ENCODE measurements around the gene JARID2.

The JARID2 gene

DNA sequence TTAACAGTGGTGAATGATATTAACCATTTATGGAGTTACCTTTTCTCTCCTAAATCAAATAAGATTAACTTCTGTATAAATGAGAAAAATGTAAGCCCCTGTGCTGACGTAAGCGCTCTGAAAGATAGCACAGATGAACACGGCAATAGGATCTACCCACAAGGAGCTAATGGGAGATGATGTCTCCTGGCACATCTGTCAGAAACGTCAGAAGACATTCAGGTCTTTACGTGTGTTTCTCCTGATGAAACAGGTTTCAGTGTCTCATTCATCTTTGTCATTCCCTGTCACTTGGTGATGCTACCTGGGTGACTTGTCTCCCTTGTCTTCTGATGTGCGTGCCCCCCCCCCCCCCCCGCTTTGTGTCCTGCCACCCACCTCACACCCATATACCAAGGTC, 227.3 kb downstream of the JARID2 start:
- Mint-ChIP-seq H3K27me3 (no peaks in the 10 kb centered on the region), H3K27ac (no peak overlapping the region), H3K4me3 (no peak overlapping the region), H3K36me3 (ENCODE audit: low read depth) (peaks cover 52% of the 10 kb centered on the region), H3K9me3 (no peaks in the 10 kb centered on the region), H3K4me1 (ENCODE audit: low read depth) (peaks cover 29% of the 10 kb centered on the region)

- Mint-ChIP-seq H3K4me3 (no peak overlapping the region), H3K4me1 (ENCODE audit: low read depth) (peaks cover 32% of the 10 kb centered on the region), H3K9me3 (no peaks in the 10 kb centered on the region), H3K27ac (no peak overlapping the region), H3K27me3 (no peaks in the 10 kb centered on the region), H3K36me3 (ENCODE audit: low read depth) (peaks cover 51% of the 10 kb centered on the region)
Measured at GRCh38 chr6:15473741-15474161, 227.9 kb downstream of the JARID2 start.

DNA sequence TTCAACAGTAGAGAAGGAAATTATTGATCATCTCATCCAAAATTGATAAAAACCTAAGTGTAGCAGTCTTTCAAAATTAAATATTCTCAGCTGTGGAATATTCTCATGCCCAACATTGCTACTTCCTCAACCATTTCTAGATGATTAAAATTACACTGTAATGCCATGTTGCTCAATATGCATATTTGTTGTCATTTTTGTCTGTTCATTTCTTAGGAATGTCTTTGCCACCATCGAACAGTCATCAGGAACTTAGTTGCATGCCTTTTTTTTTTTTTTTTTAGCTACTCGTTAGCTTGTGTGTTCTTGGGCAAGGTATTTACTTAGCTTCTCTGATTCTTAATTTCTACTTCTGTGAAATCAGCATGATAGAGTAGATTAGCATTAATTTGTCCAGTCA, 228.3 kb downstream of the JARID2 start:
- peaks cover 32% of the 10 kb centered on the region for H3K4me1 Mint-ChIP-seq (ENCODE audit: low read depth)

DNA sequence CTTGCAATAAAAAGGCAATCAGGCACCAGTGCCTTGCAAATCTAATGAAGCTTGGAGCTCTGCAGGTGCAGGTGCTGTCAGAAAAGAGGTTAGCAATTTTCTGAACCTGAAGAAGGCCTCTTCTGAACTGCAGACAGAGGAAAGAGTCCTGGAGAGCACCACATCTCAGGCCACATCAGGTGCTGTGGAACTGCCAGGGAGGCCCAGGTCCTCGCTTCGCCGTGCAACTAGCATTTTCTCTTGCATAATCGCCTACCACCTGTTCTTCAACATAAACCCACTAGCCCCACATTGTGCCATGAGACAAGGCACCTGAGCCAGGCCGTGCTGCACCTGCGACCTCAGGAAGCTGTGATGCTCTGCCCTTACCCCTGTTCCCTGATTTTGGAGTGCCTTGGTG, 229.4 kb downstream of the JARID2 start:
- no peak overlapping the region for H3K4me3 Mint-ChIP-seq
- H3K4me1 Mint-ChIP-seq (ENCODE audit: low read depth) = peaks cover 41% of the 10 kb centered on the region
- H3K36me3 Mint-ChIP-seq (ENCODE audit: low read depth) = peaks cover 53% of the 10 kb centered on the region
- no peaks in the 10 kb centered on the region for H3K27me3 Mint-ChIP-seq
- peak overlapping the region; percentile 43 for H3K27ac Mint-ChIP-seq
- H3K9me3 Mint-ChIP-seq = no peaks in the 10 kb centered on the region

More for the DNA sequence above, 228.3 kb downstream of the JARID2 start:
- no peak overlapping the region for H3K4me3 Mint-ChIP-seq
- H3K27ac Mint-ChIP-seq = no peak overlapping the region
- no peaks in the 10 kb centered on the region for H3K9me3 Mint-ChIP-seq
- peaks cover 52% of the 10 kb centered on the region for H3K36me3 Mint-ChIP-seq (ENCODE audit: low read depth)
- H3K27me3 Mint-ChIP-seq = no peaks in the 10 kb centered on the region

DNA sequence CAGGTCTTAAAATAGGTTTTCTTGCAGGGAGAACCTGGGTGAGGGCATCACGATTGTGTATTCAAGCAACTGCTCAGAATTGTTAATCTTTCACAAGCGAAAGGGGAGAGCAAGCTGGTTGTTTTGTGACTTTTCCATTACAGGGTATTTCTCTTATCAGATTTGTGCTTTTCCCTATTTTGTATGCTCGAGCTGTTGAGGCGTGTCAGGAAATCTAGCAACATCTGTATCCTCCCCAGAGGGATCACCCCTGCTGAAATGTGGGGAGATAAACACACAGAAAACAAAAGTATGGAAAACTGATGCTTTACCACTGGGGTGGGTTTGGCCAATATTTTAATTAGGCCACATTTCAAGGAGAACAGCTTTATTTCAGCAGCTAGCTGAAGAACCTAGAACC, 230.0 kb downstream of the JARID2 start:
- peaks cover 53% of the 10 kb centered on the region for H3K36me3 Mint-ChIP-seq (ENCODE audit: low read depth)
- H3K4me3 Mint-ChIP-seq = no peak overlapping the region
- peaks cover 47% of the 10 kb centered on the region for H3K4me1 Mint-ChIP-seq (ENCODE audit: low read depth)
- no peaks in the 10 kb centered on the region for H3K27me3 Mint-ChIP-seq
- H3K9me3 Mint-ChIP-seq = no peaks in the 10 kb centered on the region
- H3K27ac Mint-ChIP-seq = peak overlapping the region; percentile 43

DNA sequence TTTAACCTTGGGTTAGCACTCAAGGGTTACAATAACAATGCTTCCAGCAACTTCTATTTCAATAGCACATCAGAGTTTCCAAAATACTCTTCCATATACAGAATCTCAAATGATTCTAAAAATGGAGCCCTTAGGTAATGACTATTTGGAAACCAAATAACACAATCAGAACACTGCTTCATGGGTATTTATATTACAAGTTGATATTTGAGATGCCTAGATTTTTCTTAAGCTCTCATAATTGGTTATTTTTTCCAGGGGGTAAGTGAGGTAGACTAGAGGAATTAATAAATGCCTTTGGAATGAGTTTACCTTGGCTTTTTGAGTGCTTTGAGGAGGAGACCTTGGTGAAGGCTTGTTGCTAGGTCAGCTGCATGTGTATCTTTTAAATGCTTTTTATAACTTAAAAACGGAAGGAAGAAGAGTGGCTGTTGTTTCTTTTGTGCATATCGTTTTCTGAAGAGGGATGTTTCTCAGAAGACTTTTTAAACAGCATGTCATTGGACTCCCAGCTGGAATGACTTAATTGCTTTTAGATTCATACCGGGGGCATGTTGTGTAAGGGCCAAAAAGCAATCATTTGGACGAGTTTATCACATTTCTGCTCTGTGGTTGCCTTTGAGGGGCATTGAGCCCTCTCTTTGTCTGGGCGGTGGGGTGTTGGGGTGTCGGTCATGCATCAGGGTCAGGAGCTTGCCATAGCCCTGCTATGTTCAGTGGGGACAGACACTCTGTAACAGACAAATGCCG, 230.9 kb downstream of the JARID2 start:
- H3K4me3 Mint-ChIP-seq = no peak overlapping the region
- no peaks in the 10 kb centered on the region for H3K9me3 Mint-ChIP-seq
- peaks cover 57% of the 10 kb centered on the region for H3K36me3 Mint-ChIP-seq (ENCODE audit: low read depth)
- no peaks in the 10 kb centered on the region for H3K27me3 Mint-ChIP-seq
- H3K27ac Mint-ChIP-seq = no peak overlapping the region
- peaks cover 57% of the 10 kb centered on the region for H3K4me1 Mint-ChIP-seq (ENCODE audit: low read depth)

- Mint-ChIP-seq H3K27me3 (no peaks in the 10 kb centered on the region), H3K4me3 (no peak overlapping the region), H3K9me3 (no peaks in the 10 kb centered on the region), H3K4me1 (ENCODE audit: low read depth) (peaks cover 64% of the 10 kb centered on the region), H3K27ac (no peak overlapping the region), H3K36me3 (ENCODE audit: low read depth) (peaks cover 51% of the 10 kb centered on the region)
Measured at GRCh38 chr6:15477746-15478145, 231.9 kb downstream of the JARID2 start.

- Mint-ChIP-seq H3K27ac (peak overlapping the region; percentile 20), H3K9me3 (no peaks in the 10 kb centered on the region), H3K4me1 (ENCODE audit: low read depth) (peaks cover 69% of the 10 kb centered on the region), H3K4me3 (no peak overlapping the region), H3K36me3 (ENCODE audit: low read depth) (peaks cover 43% of the 10 kb centered on the region), H3K27me3 (no peaks in the 10 kb centered on the region)
Measured at GRCh38 chr6:15479761-15480160, 233.9 kb downstream of the JARID2 start.

DNA sequence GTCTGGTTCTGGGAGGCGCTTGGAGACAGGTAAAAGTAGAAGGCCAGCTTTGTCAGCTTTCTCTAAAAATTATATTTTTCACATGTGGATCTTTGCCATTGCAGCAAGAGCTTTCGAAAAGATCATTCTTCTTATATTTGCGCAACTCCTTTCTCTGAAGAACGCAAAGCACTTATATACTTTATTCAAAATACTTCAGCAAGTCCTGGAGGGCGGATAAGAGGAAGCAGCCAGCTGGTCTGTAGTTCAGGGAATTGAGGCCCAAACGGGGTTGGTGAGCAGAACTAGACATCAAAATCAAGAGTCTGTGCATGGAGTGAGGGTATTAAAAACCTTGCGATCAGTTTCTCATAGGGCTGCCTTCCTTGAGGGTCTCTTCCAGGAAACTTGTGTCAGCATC, 234.7 kb downstream of the JARID2 start:
- no peak overlapping the region for H3K4me3 Mint-ChIP-seq
- H3K36me3 Mint-ChIP-seq (ENCODE audit: low read depth) = peaks cover 40% of the 10 kb centered on the region
- H3K27me3 Mint-ChIP-seq = no peaks in the 10 kb centered on the region
- H3K4me1 Mint-ChIP-seq (ENCODE audit: low read depth) = peaks cover 70% of the 10 kb centered on the region
- no peak overlapping the region for H3K27ac Mint-ChIP-seq
- H3K9me3 Mint-ChIP-seq = no peaks in the 10 kb centered on the region

DNA sequence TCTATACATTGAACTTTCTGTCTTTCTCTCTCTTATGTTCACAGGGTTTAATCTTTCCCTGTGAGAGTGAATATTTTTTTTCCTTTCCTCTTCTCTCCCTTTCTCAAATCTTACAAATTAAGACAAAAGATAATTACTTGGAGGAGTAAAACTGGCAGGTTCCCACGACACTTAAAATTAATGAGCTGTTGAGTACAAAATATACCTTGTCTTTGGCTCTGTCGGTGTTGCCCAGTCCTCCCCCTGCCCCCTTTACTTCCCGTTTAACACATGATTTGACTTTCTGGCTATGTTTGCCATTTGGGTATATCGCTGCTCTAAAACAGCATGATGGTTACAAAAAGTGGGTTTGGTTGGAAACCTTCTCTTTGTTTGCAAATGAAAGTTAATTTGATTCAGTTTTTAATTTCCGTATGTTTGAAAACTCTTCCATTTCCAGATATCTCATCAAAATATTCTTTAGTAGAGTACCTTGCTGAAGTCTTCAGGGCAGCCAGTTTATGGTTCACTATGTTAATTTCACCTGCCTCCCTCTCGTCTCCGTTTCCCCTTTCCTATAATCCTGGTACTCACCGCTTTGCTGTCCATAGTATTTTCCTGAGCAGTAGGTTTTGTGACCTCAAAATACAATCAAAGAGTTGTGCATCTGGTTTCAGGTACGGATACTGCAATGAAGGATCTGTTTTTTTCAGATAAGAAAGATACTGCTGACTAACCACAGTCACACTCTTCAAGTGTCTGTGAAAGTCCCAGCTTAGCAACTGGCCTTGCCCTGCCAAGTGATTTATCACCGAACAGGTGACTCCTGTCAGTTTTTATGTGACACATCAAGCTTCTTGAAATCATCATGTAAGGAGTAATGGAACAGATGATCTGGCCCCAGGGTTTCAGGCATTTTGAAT, 235.8 kb downstream of the JARID2 start:
- H3K4me3 Mint-ChIP-seq = peak overlapping the region; percentile 39
- no peaks in the 10 kb centered on the region for H3K27me3 Mint-ChIP-seq
- H3K4me1 Mint-ChIP-seq (ENCODE audit: low read depth) = peaks cover 73% of the 10 kb centered on the region
- peak overlapping the region; percentile 77 for H3K27ac Mint-ChIP-seq
- H3K9me3 Mint-ChIP-seq = no peaks in the 10 kb centered on the region
- H3K36me3 Mint-ChIP-seq (ENCODE audit: low read depth) = peaks cover 39% of the 10 kb centered on the region

DNA sequence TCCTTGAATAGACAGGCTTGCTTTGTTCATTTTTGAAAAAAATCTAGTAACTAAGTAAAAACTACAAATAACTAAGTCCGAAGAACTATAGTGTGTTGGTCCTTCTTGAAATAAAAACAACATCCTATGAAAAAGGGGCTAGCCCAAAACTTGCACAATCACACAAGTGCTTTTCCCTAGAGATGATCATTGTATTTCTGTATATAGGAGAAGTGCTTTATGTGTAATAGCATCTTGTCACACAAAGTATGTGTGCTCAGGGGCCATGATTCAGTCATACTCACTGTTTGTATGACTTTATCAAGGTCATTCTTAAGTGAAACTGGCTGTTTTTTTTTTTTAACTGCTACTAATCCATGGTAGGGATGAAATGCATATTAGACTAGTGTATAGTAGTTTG, 237.2 kb downstream of the JARID2 start:
- H3K27ac Mint-ChIP-seq = no peak overlapping the region
- no peaks in the 10 kb centered on the region for H3K9me3 Mint-ChIP-seq
- no peak overlapping the region for H3K4me3 Mint-ChIP-seq
- H3K36me3 Mint-ChIP-seq (ENCODE audit: low read depth) = peaks cover 43% of the 10 kb centered on the region
- no peaks in the 10 kb centered on the region for H3K27me3 Mint-ChIP-seq
- H3K4me1 Mint-ChIP-seq (ENCODE audit: low read depth) = peaks cover 64% of the 10 kb centered on the region

DNA sequence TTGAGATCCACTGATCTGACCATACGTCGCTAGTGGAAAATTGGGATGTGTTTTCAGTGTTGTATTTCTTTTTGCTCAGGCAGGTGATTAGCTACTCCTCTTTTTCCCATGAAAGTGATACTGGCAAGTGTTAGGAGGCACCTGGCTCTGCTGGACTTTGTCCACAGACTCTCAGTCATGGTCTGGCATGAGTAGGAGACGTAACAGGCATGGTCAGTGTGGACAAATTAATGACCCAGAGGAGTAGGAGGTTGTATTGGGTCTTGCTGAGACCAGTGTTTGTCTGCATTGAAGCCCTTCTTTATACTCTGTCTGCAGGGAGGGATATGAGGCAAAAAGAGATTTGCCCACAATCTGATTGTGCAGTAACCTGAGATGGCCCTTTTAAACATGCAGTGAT, 238.3 kb downstream of the JARID2 start:
- Mint-ChIP-seq H3K4me3 (no peak overlapping the region), H3K27me3 (no peaks in the 10 kb centered on the region), H3K4me1 (ENCODE audit: low read depth) (peaks cover 59% of the 10 kb centered on the region), H3K9me3 (no peaks in the 10 kb centered on the region), H3K27ac (no peak overlapping the region), H3K36me3 (ENCODE audit: low read depth) (peaks cover 43% of the 10 kb centered on the region)

GRCh38 chr6:15484821-15485220, 239.0 kb downstream of the JARID2 start:
- Mint-ChIP-seq H3K9me3 (no peaks in the 10 kb centered on the region), H3K27me3 (no peaks in the 10 kb centered on the region), H3K36me3 (ENCODE audit: low read depth) (peaks cover 44% of the 10 kb centered on the region), H3K27ac (no peak overlapping the region), H3K4me1 (ENCODE audit: low read depth) (peaks cover 57% of the 10 kb centered on the region), H3K4me3 (no peak overlapping the region)

GRCh38 chr6:15485936-15486335, 240.1 kb downstream of the JARID2 start:
- H3K36me3 Mint-ChIP-seq (ENCODE audit: low read depth) = peaks cover 44% of the 10 kb centered on the region
- H3K9me3 Mint-ChIP-seq = no peaks in the 10 kb centered on the region
- H3K4me3 Mint-ChIP-seq = no peak overlapping the region
- no peaks in the 10 kb centered on the region for H3K27me3 Mint-ChIP-seq
- H3K4me1 Mint-ChIP-seq (ENCODE audit: low read depth) = peaks cover 57% of the 10 kb centered on the region
- peak overlapping the region; percentile 48 for H3K27ac Mint-ChIP-seq

- H3K27ac Mint-ChIP-seq = peak overlapping the region; percentile 73
Measured at GRCh38 chr6:15487262-15487661, 241.4 kb downstream of the JARID2 start.

More at GRCh38 chr6:15487262-15487661, 241.4 kb downstream of the JARID2 start:
- Mint-ChIP-seq H3K4me1 (ENCODE audit: low read depth) (peaks cover 59% of the 10 kb centered on the region), H3K36me3 (ENCODE audit: low read depth) (peaks cover 46% of the 10 kb centered on the region), H3K4me3 (no peak overlapping the region), H3K9me3 (no peaks in the 10 kb centered on the region), H3K27me3 (no peaks in the 10 kb centered on the region)
